ENCODE measurements around the gene SETDB1. TPM values are rescaled to one million over a fixed set of nuclear protein-coding genes. Genes with fewer than 3 reads are reported as not detected.
A peak's percentile ranks its signal among the peaks of the same experiment; 100 is the strongest.
"Not testable (repeated sequence)": the region's sequence is repeated elsewhere in the genome, so short reads cannot be mapped to it uniquely, and the experiment has no call there.

SETDB1 gene
- total RNA-seq (2022) (64.9 and 70.6 TPM in 2 replicates), Bru-seq, nascent RNA (percentile 84 among the genes with signal in this experiment), BruChase-seq, experiment 1, labeled RNA remaining after a 6-hour chase (percentile 83 among the genes with signal in this experiment), BruChase-seq, experiment 2, labeled RNA remaining after a 2-hour chase (percentile 84 among the genes with signal in this experiment)
- long read RNA-seq, partial matches to known transcripts: 6 of 11 reads
- long read RNA-seq, other reads (novel, unspliced or antisense): 5 of 11 reads

- H3K4me1 Mint-ChIP-seq (ENCODE audit: low read depth, unreplicated experiment): peaks cover 10% of the 10 kb centered on the region
- CTCF ChIA-PET: interaction anchor here (0.8 to 1.8 kb wide), 3 partner anchors 55 to 410 kb away, joined by 3 to 8 read pairs (median 4); partner anchors contain the start of genes ANXA9 and FALEC
Measured at GRCh38 chr1:150926097-150926741, at the start of gene SETDB1. TSS of gene SETDB1 (plus strand) at chr1:150926363. CDS start at chr1:150927715, 1,352 bp downstream.

GRCh38 chr1:150878931-150879330 lies 47.2 kb upstream of the SETDB1 start:
- CTCF ChIA-PET: interaction anchor here (0.6 to 0.7 kb wide), 3 partner anchors 96 to 276 kb away, joined by 4 to 5 read pairs (median 5); partner anchors contain the start of gene CERS2
- H3K9me3 Mint-ChIP-seq (ENCODE audit: low read depth, unreplicated experiment); DNase-seq; BruUV-seq (replicated peaks); H3K4me3 Mint-ChIP-seq (ENCODE audit: low read depth, unreplicated experiment); H3K27ac Mint-ChIP-seq (ENCODE audit: unreplicated experiment); H3K27me3 Mint-ChIP-seq (ENCODE audit: unreplicated experiment): not testable (repeated sequence)
- intact Hi-C loops (cut with micrococcal nuclease; ENCODE audit: unreplicated experiment): loop anchor here (5.0 kb wide), 2 partner anchors 48 to 128 kb away; partner anchors contain the start of genes MINDY1, PRUNE1 and SETDB1
- Mint-ChIP-seq H3K36me3 (ENCODE audit: insufficient read depth, unreplicated experiment) (peaks cover 17% of the 10 kb centered on the region), H3K4me1 (ENCODE audit: low read depth, unreplicated experiment) (peaks cover 11% of the 10 kb centered on the region)

More at GRCh38 chr1:150926097-150926741, at the start of gene SETDB1:
- Mint-ChIP-seq H3K4me3 (ENCODE audit: low read depth, unreplicated experiment) (peak within 1 kb of the TSS; percentile 90), H3K27ac (ENCODE audit: unreplicated experiment) (peak within 1 kb of the TSS; percentile 90), H3K9me3 (ENCODE audit: low read depth, unreplicated experiment) (peaks cover 2% of the 10 kb centered on the region), H3K36me3 (ENCODE audit: insufficient read depth, unreplicated experiment) (peaks cover 47% of the 10 kb centered on the region), H3K27me3 (ENCODE audit: unreplicated experiment) (no peaks in the 10 kb centered on the region)
- no peak for TF ChIP-seq CTCF (IDR thresholded peaks at IDR 0.05; ENCODE audit: unreplicated experiment)
- no TSS peak for BruUV-seq (replicated peaks)
- intact Hi-C loops (cut with micrococcal nuclease; ENCODE audit: unreplicated experiment): loop anchor here (5.0 to 10.0 kb wide), 2 partner anchors 49 to 451 kb away; partner anchors contain the start of gene ARNT
- peak; percentile 98 for DNase-seq

GRCh38 chr1:150881331-150882070 lies 44.7 kb upstream of the SETDB1 start:
- no TSS peak for BruUV-seq (replicated peaks)

GRCh38 chr1:150883121-150883520 lies 43.0 kb upstream of the SETDB1 start:
- H3K9me3 Mint-ChIP-seq (ENCODE audit: low read depth, unreplicated experiment); H3K27ac Mint-ChIP-seq (ENCODE audit: unreplicated experiment); H3K4me1 Mint-ChIP-seq (ENCODE audit: low read depth, unreplicated experiment); intact Hi-C loops (cut with micrococcal nuclease; ENCODE audit: unreplicated experiment); H3K4me3 Mint-ChIP-seq (ENCODE audit: low read depth, unreplicated experiment); H3K36me3 Mint-ChIP-seq (ENCODE audit: insufficient read depth, unreplicated experiment); BruUV-seq (replicated peaks); H3K27me3 Mint-ChIP-seq (ENCODE audit: unreplicated experiment); DNase-seq: not testable (repeated sequence)
- CTCF ChIA-PET: interaction anchor here (0.6 kb wide), 1 partner anchor 42 kb away, joined by 4 read pairs; no protein-coding TSS in a partner anchor

More at GRCh38 chr1:150881331-150882070, 44.7 kb upstream of the SETDB1 start:
- Mint-ChIP-seq H3K27me3 (ENCODE audit: unreplicated experiment) (no peaks in the 10 kb centered on the region), H3K4me3 (ENCODE audit: low read depth, unreplicated experiment) (no peak overlapping the region), H3K27ac (ENCODE audit: unreplicated experiment) (no peak overlapping the region), H3K9me3 (ENCODE audit: low read depth, unreplicated experiment) (no peaks in the 10 kb centered on the region), H3K4me1 (ENCODE audit: low read depth, unreplicated experiment) (no peaks in the 10 kb centered on the region), H3K36me3 (ENCODE audit: insufficient read depth, unreplicated experiment) (peaks cover 6% of the 10 kb centered on the region)
- CTCF ChIA-PET: no interaction called here
- no peak for TF ChIP-seq CTCF (IDR thresholded peaks at IDR 0.05; ENCODE audit: unreplicated experiment)
- no peak for DNase-seq
- intact Hi-C loops (cut with micrococcal nuclease; ENCODE audit: unreplicated experiment): no loop called here

GRCh38 chr1:150887018-150887417 lies 39.1 kb upstream of the SETDB1 start, which contains the start of gene CTXND2:
TSS of gene CTXND2 (plus strand) at chr1:150887136. CDS start at chr1:150912315, 25,179 bp downstream.
- no peaks in the 10 kb centered on the region for H3K4me1 Mint-ChIP-seq (ENCODE audit: low read depth, unreplicated experiment)
- H3K4me3 Mint-ChIP-seq (ENCODE audit: low read depth, unreplicated experiment): no peak within 1 kb of the TSS
- H3K27me3 Mint-ChIP-seq (ENCODE audit: unreplicated experiment): no peaks in the 10 kb centered on the region
- intact Hi-C loops (cut with micrococcal nuclease; ENCODE audit: unreplicated experiment): no loop called here
- no peaks in the 10 kb centered on the region for H3K36me3 Mint-ChIP-seq (ENCODE audit: insufficient read depth, unreplicated experiment)
- H3K9me3 Mint-ChIP-seq (ENCODE audit: low read depth, unreplicated experiment): no peaks in the 10 kb centered on the region
- TF ChIP-seq CTCF (IDR thresholded peaks at IDR 0.05; ENCODE audit: unreplicated experiment): no peak
- H3K27ac Mint-ChIP-seq (ENCODE audit: unreplicated experiment): no peak within 1 kb of the TSS
- no peak for DNase-seq
- CTCF ChIA-PET: interaction anchor here (1.1 kb wide), 1 partner anchor 36 kb away, joined by 3 read pairs; no protein-coding TSS in a partner anchor
- BruUV-seq (replicated peaks): no TSS peak

Measured in Calu3 (cell line).